Left forelimb (tissue), 1 donor: Measurements from ENCODE around the gene KRTAP9-7.

Experiments used
- DNase-seq: peaks from one replicate; pipeline ENCODE4 v3.0.0-alpha.2; 2018; ENCODE audit warnings: low spot score

Gene KRTAP9-7

GRCh38 chr17:41271858-41272257, 3.6 kb upstream of the KRTAP9-7 start:
- no peak for DNase-seq

GRCh38 chr17:41278176-41278955, 2.9 kb downstream of the KRTAP9-7 start:
- DNase-seq: no peak

GRCh38 chr17:41284043-41284442, 8.5 kb downstream of the KRTAP9-7 start:
- DNase-seq: no peak

- DNase-seq: no peak
Observed at GRCh38 chr17:41284546-41284945, 9.0 kb downstream of the KRTAP9-7 start.

- DNase-seq: no peak
Observed at GRCh38 chr17:41287050-41287449, 11.6 kb downstream of the KRTAP9-7 start.

- DNase-seq: no peak
Observed at GRCh38 chr17:41294016-41294415, 18.5 kb downstream of the KRTAP9-7 start.

GRCh38 chr17:41296846-41297245, 21.3 kb downstream of the KRTAP9-7 start:
- no peak for DNase-seq

GRCh38 chr17:41298458-41299135, 23.1 kb downstream of the KRTAP9-7 start:
- no peak for DNase-seq

- no peak for DNase-seq
Observed at GRCh38 chr17:41301204-41301790, 25.8 kb downstream of the KRTAP9-7 start.

GRCh38 chr17:41301916-41302901, 26.7 kb downstream of the KRTAP9-7 start, which contains the start of gene KRTAP29-1:
TSS of gene KRTAP29-1 (minus strand) at chr17:41302851. CDS start at chr17:41302851, 0 bp downstream.
- DNase-seq: no peak

GRCh38 chr17:41302981-41303380, 27.5 kb downstream of the KRTAP9-7 start:
- no peak for DNase-seq

GRCh38 chr17:41304091-41304490, 28.6 kb downstream of the KRTAP9-7 start:
- DNase-seq: no peak

- no peak for DNase-seq
Observed at GRCh38 chr17:41307647-41308046, 32.1 kb downstream of the KRTAP9-7 start.

- DNase-seq: no peak
Observed at GRCh38 chr17:41308251-41308917, 32.9 kb downstream of the KRTAP9-7 start.

- DNase-seq: no peak
Observed at GRCh38 chr17:41308918-41309359, 33.4 kb downstream of the KRTAP9-7 start, which contains the start of gene KRTAP16-1. TSS of gene KRTAP16-1 (minus strand) at chr17:41309309. CDS start at chr17:41309253, 56 bp downstream.

GRCh38 chr17:41311111-41311510, 35.6 kb downstream of the KRTAP9-7 start:
- DNase-seq: no peak

- DNase-seq: no peak
Observed at GRCh38 chr17:41315204-41315794, 39.8 kb downstream of the KRTAP9-7 start, which contains the start of gene KRTAP17-1. TSS of gene KRTAP17-1 (minus strand) at chr17:41315710. CDS start at chr17:41315650, 60 bp downstream.

GRCh38 chr17:41315814-41316445, 40.4 kb downstream of the KRTAP9-7 start:
- DNase-seq: no peak

- no peak for DNase-seq
Observed at GRCh38 chr17:41318231-41318630, 42.7 kb downstream of the KRTAP9-7 start.
